Duodenal mucosa (tissue), 2 donors: Measurements from ENCODE around the gene MAEA.

ENCODE experiments used
- H3K27ac ChIP-seq: one replicate; pipeline ENCODE4 v1.7.0; 2013; ENCODE audit warnings: low read depth, low read length
- H3K27me3 ChIP-seq, 2 donors: one replicate each; pipeline ENCODE4 v1.7.0; 2013; ENCODE audit warnings: low read length in 2 of 2, control low read depth in 1 of 2; ENCODE audit not compliant: insufficient read depth in 2 of 2, control insufficient read depth in 1 of 2
- H3K36me3 ChIP-seq, 2 donors: one replicate each; pipeline ENCODE4 v1.7.0; 2013; ENCODE audit warnings: low read length in 2 of 2, control low read depth in 1 of 2; ENCODE audit not compliant: insufficient read depth in 2 of 2, control insufficient read depth in 1 of 2
- H3K4me1 ChIP-seq, 2 donors: one replicate each; pipeline ENCODE4 v1.7.0; 2013; ENCODE audit warnings: low read length in 2 of 2, control low read depth in 1 of 2; ENCODE audit not compliant: insufficient read depth in 2 of 2, control insufficient read depth in 1 of 2
- H3K4me3 ChIP-seq, 2 donors: one replicate each; pipeline ENCODE4 v1.7.0; 2013; ENCODE audit warnings: low read length in 2 of 2, low read depth in 1 of 2
- H3K9ac ChIP-seq, 2 donors: one replicate each; pipeline ENCODE4 v1.7.0; 2013; ENCODE audit warnings: low read length in 2 of 2, low read depth in 1 of 2
- H3K9me3 ChIP-seq, 2 donors: one replicate each; pipeline ENCODE4 v1.7.0; 2013; ENCODE audit warnings: low read length in 2 of 2, control low read depth in 1 of 2; ENCODE audit not compliant: control insufficient read depth in 1 of 2

The MAEA gene

DNA sequence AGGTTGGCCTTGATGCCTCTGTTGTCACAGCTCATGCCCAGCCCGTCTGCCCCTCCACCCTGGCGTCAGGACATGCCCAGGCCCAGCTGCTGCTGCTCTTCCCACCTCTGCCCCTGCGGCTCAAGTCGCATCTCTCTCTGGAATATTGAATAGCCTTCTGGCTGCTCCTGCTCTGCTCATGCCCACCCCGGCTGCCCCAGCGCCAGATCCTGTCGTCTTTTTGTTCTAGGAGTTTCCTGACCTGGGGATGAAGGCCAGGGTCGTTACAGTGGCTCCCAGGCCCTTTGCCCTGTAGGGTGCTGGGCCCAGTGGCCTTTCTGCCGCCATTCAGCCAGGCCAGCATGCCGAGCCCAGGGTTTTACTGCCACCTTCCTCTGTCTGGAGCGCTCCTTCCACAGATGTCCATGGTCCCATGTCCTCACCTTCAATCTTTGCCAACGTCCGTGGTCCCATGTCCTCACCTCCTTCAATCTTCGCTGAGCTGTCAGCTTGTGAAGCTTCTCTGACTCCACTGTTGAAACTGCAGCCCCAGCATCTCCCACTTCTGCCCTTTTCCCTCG is 9.7 kb downstream of the MAEA start:
- no peaks in the 10 kb centered on the region for H3K9me3 ChIP-seq
- H3K4me3 ChIP-seq, result no peak overlapping the region
- H3K4me1 ChIP-seq, result peaks cover 7 to 8% of the 10 kb centered on the region in 2 donors
- H3K27ac ChIP-seq, result no peak overlapping the region
- no peak overlapping the region for H3K9ac ChIP-seq
- H3K27me3 ChIP-seq, result no peaks in the 10 kb centered on the region
- H3K36me3 ChIP-seq, result peaks cover 14 to 45% of the 10 kb centered on the region in 2 donors

GRCh38 chr4:1300466-1301455 is 11.1 kb downstream of the MAEA start:
- Histone ChIP-seq H3K4me3 (no peak overlapping the region), H3K27ac (no peak overlapping the region), H3K27me3 (no peaks in the 10 kb centered on the region), H3K9ac (no peak overlapping the region), H3K9me3 (no peaks in the 10 kb centered on the region), H3K4me1 (peaks cover 9% of the 10 kb centered on the region in 2 donors), H3K36me3 (peaks cover 14 to 45% of the 10 kb centered on the region in 2 donors)

- H3K27me3 ChIP-seq, result no peaks in the 10 kb centered on the region
- no peaks in the 10 kb centered on the region for H3K9me3 ChIP-seq
- H3K36me3 ChIP-seq, result peaks cover 11 to 39% of the 10 kb centered on the region in 2 donors
- no peak overlapping the region for H3K4me3 ChIP-seq
- H3K4me1 ChIP-seq, result peaks cover 17 to 19% of the 10 kb centered on the region in 2 donors
- H3K27ac ChIP-seq, result no peak overlapping the region
- no peak overlapping the region for H3K9ac ChIP-seq
These were observed 12.5 kb downstream of the MAEA start for GRCh38 chr4:1302159-1302558.

- Histone ChIP-seq H3K9me3 (no peaks in the 10 kb centered on the region), H3K4me3 (peak overlapping the region in 1 of 2 donors; percentile 8), H3K36me3 (peaks cover 10 to 18% of the 10 kb centered on the region in 2 donors), H3K9ac (no peak overlapping the region), H3K27ac (no peak overlapping the region), H3K27me3 (no peaks in the 10 kb centered on the region), H3K4me1 (peaks cover 33 to 40% of the 10 kb centered on the region in 2 donors)
These were observed 15.6 kb downstream of the MAEA start for GRCh38 chr4:1305261-1305711.

DNA sequence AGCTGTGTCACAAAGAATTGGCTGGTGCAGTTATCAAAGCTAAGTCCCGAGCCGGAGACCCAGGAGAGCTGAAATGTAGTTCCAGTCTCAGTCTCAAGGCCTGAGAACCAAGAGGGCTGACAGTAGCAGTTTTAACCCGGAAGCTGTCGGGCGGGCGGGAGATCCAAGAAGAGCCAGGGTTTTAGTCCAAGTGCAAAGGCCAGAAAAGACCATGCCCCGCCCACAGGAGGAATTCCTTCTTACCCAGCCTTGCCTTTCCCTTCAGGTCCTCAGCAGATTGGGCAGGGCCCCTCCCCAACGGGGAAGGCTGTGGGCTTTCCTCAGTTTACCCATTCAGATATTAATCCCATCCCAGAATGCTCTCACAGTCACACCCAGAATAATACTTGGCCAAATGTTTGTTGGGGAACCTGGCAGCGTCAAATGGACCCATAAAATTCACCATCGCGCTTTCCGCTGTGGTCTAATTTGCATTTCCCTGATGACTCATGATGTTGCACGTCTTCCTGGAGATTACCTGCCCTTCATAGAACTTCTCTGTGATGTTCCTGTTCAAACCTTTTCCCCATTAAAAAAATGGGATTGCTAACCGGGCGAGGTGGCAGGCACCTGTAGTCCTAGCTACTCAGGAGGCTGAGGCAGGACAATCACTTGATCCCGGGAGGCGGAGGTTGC is 16.2 kb downstream of the MAEA start:
- Histone ChIP-seq H3K4me1 (peaks cover 39 to 43% of the 10 kb centered on the region in 2 donors), H3K9me3 (no peaks in the 10 kb centered on the region), H3K9ac (no peak overlapping the region), H3K36me3 (peaks cover 5 to 11% of the 10 kb centered on the region in 2 donors), H3K27me3 (no peaks in the 10 kb centered on the region), H3K4me3 (peak overlapping the region in 1 of 2 donors; percentile 8), H3K27ac (no peak overlapping the region)

DNA sequence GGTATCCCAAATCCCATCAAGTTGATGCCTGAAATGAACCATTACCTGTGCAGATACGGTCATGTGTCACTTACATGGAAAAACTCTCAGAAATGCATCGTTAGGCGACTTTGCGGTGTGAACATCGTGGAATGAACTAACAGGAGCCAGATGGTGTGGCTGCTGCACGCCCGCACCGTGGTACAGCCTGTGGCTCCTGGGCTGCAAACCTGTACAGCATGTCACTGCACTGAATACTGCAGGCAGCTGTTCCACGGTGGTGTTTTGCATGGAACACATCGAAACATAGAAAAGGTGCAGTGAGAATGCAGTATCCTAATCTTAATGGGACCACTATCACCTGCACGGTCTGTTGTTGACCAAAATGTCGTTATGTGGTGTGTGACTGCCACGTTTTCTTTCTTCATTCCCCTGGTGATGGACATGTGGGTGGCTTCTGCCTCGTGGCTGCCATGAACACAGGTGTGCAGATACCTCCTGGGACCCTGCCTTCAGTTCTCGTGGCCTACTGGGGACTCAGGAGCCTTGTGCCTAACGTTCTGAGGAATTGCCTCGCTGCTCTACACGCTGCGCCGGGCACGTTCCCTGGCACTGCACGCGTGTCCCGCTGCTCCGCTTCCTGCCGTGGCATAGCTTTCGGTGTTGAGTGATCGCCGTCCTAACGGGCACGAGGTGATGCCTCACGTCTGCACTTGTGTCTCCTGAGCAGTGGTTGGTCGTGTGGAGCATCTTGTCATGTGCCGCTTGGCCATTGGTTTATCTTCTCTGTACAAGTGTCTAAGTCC is 18.5 kb downstream of the MAEA start:
- H3K27ac ChIP-seq, result no peak overlapping the region

DNA sequence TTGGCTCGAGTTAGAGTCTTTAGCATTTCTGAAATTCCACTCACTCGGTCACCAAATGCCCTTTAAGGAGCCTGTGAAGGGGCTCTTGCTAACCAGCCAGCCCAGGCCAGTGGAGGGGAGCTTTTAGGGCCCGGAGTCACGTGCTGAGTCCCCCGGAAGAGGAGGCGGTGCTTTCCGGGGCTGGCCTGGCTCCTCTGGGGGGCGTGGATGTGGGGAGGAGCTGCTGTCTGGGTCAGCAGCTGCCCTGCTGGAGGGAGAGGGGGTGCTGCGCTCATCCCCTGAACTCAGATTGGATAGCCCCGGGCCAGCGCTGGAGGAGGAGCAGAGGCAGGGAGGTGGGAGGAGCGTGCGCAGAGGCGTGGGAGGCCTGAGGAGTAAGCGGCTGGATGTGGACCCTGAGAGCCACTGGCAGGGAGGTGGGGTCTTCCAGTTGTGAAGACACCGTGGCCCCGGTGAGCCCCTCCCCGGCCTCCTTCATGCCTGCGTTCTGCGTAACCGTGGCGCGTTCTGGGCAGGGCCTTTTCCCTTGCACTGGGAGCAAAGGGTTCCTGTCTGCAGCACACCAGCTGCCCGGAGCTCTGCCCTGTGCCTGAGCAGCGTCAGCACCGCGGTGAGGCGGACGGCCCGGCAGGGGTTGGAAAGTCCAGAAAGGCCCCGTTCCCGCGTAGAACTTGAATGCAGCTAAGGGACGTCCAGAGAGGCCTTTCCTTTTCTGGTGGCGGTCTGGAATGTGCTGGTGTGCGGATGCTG is 19.7 kb downstream of the MAEA start:
- Histone ChIP-seq H3K9me3 (no peaks in the 10 kb centered on the region), H3K27me3 (no peaks in the 10 kb centered on the region), H3K27ac (peak overlapping the region; percentile 23), H3K4me1 (peaks cover 40 to 54% of the 10 kb centered on the region in 2 donors), H3K36me3 (peaks cover 8 to 30% of the 10 kb centered on the region in 2 donors), H3K4me3 (peak overlapping the region; percentile 51 to 61), H3K9ac (peak overlapping the region in 1 of 2 donors; percentile 50)

More for the DNA sequence above, 18.5 kb downstream of the MAEA start:
- Histone ChIP-seq H3K9me3 (no peaks in the 10 kb centered on the region), H3K4me3 (no peak overlapping the region), H3K9ac (no peak overlapping the region), H3K27me3 (no peaks in the 10 kb centered on the region), H3K36me3 (peaks cover 7 to 19% of the 10 kb centered on the region in 2 donors), H3K4me1 (peaks cover 40 to 54% of the 10 kb centered on the region in 2 donors)

DNA sequence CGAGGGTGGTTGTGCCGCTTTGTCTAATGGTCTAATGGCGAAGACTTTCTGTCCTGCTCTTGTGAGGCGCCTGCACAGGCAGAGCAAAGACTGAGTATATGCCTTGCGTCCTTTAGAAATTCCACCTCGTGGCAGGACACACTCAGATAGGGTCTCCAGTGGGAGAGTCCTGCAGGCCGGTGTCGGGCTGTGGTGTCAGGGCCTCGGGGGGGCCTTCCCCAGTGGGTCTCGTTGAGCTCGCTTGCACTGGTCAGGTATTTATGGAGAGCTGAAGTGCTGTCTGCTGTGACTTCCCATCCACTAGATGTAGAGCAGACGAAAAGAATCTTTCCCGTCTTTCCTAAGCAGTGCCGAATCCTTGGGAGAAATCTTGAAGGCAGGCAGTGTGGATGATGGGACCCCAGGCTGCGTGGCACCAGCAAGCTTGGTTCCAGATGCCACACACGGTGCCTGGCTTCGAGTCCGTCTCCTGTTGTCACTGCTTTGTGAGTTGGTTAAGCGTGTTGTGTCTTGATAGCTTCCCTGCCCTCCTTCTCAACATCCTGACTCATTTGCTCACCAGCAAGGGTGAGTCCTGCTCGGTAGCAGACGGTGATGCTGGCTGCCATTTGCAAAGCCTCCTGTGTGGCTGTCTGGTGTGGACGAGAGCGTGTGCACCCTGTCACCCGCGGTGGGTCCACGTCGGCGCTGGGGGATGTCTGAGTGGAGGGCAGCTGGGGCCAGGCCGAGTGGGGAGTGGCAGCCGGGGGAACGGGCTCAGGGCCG is 20.5 kb downstream of the MAEA start:
- Histone ChIP-seq H3K36me3 (peaks cover 14 to 38% of the 10 kb centered on the region in 2 donors), H3K9ac (no peak overlapping the region)

More for the DNA sequence above, 20.5 kb downstream of the MAEA start:
- H3K4me1 ChIP-seq, result peaks cover 36 to 51% of the 10 kb centered on the region in 2 donors
- H3K4me3 ChIP-seq, result peak overlapping the region; percentile 51 to 61
- no peaks in the 10 kb centered on the region for H3K9me3 ChIP-seq
- H3K27me3 ChIP-seq, result no peaks in the 10 kb centered on the region
- H3K27ac ChIP-seq, result peak overlapping the region; percentile 17
